Stimulated activated effector memory CD8-positive, alpha-beta T cell treated with anti-CD3 and anti-CD28 coated beads, Interleukin-12 subunit alpha, Interleukin-12 subunit beta, amount 100 ng/mL, for 72 hours (primary cell): Measurements from ENCODE around the gene CDK2AP2.
"Not testable (repeated sequence)": the region's sequence is repeated elsewhere in the genome, so short reads cannot be mapped to it uniquely, and the experiment has no call there.

Experiments used
- ATAC-seq: fragments of 150-1000 bp; cut with Tn5 transposase; 2 replicates; pipeline ENCODE4 v1.10.0; 2021
- DNase-seq, 2 donors: peaks; one replicate each; pipeline ENCODE4 v3.0.0; 2021 to 2022; ENCODE audit warnings: low spot score in 2 of 2
- H3K27ac Mint-ChIP-seq: one replicate; pipeline ENCODE4 v1.8.0; 2022; ENCODE audit warnings: mild to moderate bottlenecking, mixed read lengths
- H3K36me3 Mint-ChIP-seq: one replicate; pipeline ENCODE4 v1.8.0; 2022; ENCODE audit warnings: mild to moderate bottlenecking, mixed read lengths
- H3K4me1 Mint-ChIP-seq: one replicate; pipeline ENCODE4 v1.8.0; 2022; ENCODE audit warnings: mixed read lengths
- H3K4me3 Mint-ChIP-seq: one replicate; pipeline ENCODE4 v1.8.0; 2022; ENCODE audit warnings: mild to moderate bottlenecking, mixed read lengths
- H3K9me3 Mint-ChIP-seq: one replicate; pipeline ENCODE4 v1.8.0; 2022; ENCODE audit warnings: mixed read lengths

CDK2AP2 gene, protein sequence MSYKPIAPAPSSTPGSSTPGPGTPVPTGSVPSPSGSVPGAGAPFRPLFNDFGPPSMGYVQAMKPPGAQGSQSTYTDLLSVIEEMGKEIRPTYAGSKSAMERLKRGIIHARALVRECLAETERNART

DNA sequence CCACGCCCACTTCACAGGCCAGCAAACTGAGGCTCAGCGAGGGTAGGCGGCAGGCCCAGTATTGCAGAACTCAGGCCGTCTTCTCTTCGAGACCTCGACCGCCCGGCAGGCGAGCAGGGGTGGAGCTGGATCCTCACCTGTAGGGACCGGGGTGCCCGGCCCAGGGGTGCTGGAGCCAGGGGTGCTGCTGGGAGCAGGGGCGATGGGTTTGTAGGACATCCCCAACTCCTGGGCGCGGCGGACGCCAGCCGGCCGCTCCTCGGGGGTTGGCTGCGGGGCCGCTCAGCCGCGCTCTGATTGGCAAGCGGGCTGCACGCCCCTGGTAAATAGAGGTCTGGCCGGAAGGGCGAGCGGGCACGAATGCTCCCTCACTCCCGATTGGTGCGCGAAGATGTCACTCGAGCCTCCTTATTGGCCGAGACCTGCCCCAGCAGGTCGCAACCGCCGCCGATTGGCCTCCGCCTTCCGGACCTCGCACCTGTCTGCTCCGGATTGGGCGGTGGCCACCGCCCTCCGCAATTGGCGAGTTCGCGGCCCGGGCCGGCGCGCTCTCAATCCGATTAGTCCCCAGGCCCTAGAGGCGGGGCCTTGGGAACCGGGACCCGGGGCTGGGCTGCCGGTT lies at the start of gene CDK2AP2:
CDK2AP2 (minus strand) TSS at position 299 of the 622 bp plus-strand sequence; CDS start at position 219, 80 bp downstream.
- peaks cover 41% of the 10 kb centered on the region for H3K4me1 Mint-ChIP-seq
- ATAC-seq: peak; percentile 84
- no peaks in the 10 kb centered on the region for H3K9me3 Mint-ChIP-seq

DNA sequence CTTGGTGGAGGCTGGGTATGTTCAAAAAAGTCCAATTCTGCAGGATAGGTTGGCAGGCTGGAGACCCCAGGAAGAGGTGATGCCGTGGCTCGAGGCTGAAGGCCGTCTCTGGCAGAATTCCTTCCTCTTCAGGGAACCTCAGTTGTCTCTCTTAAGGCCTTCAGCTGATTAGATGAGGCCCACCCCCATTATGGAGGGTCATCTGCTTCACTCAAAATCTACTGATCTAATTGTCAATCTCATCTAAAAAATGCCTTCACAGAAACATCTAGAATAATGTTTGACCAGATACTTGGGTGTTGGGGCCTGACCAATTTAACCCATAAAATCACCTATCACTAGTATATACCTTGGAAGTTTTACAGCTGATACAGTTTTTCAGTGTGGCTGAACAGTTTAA lies 48.3 kb upstream of the CDK2AP2 start:
- H3K9me3 Mint-ChIP-seq: no peaks in the 10 kb centered on the region
- H3K4me3 Mint-ChIP-seq: no peak overlapping the region
- H3K36me3 Mint-ChIP-seq: no peaks in the 10 kb centered on the region
- H3K27ac Mint-ChIP-seq: no peak overlapping the region
- DNase-seq (no peak), ATAC-seq (no peak)
- H3K4me1 Mint-ChIP-seq: no peaks in the 10 kb centered on the region

More for the DNA sequence above, at the start of gene CDK2AP2:
- DNase-seq: peak; percentile 89 to 99
- Mint-ChIP-seq H3K36me3 (peaks cover 61% of the 10 kb centered on the region), H3K27ac (peak within 1 kb of the TSS; percentile 96), H3K4me3 (peak within 1 kb of the TSS; percentile 96)

DNA sequence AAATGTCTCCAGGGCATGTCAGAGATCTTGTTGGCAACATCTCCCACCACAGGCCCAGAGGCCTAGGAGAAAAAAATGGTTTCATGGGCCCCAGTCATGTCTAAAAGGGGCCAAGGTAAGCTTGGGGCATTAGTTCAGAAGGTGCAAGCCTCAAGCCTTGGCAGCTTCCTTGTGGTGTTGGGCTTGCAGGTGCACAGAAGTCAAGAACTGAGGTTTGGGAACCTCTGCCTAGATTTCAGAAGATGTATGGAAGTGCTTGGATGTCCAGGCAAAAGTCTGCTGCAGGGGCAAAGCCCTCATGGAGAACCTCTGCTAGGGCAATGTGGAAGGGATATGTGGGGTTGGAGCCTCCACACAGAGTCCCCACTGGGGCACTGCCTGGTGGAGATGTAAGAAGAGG lies 43.7 kb upstream of the CDK2AP2 start:
- DNase-seq, H3K4me3 Mint-ChIP-seq, ATAC-seq, H3K36me3 Mint-ChIP-seq, H3K9me3 Mint-ChIP-seq, H3K27ac Mint-ChIP-seq, H3K4me1 Mint-ChIP-seq: not testable (repeated sequence)

DNA sequence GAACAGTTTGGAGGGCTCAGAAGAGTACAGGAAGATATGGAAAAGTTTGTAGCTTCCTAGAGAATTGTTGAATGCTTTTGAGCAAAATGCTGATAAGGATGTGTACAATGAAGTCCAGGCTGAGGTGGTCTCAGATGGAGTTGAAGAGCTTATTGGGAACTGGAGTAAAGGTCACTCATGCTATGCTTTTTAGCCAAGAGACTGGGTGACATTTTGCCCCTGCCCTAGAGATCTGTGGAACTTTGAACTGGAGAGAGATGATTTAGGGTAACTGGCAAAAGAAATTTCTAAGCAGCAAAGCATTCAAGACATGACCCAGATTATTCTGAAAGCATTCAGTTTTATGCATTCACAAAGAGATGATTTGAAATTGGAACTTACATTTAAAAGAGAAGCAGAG lies 43.2 kb upstream of the CDK2AP2 start:
- no peaks in the 10 kb centered on the region for H3K4me1 Mint-ChIP-seq
- no peak for DNase-seq
- H3K9me3 Mint-ChIP-seq: no peaks in the 10 kb centered on the region
- ATAC-seq: no peak
- H3K36me3 Mint-ChIP-seq: no peaks in the 10 kb centered on the region
- no peak overlapping the region for H3K27ac Mint-ChIP-seq
- no peak overlapping the region for H3K4me3 Mint-ChIP-seq

DNA sequence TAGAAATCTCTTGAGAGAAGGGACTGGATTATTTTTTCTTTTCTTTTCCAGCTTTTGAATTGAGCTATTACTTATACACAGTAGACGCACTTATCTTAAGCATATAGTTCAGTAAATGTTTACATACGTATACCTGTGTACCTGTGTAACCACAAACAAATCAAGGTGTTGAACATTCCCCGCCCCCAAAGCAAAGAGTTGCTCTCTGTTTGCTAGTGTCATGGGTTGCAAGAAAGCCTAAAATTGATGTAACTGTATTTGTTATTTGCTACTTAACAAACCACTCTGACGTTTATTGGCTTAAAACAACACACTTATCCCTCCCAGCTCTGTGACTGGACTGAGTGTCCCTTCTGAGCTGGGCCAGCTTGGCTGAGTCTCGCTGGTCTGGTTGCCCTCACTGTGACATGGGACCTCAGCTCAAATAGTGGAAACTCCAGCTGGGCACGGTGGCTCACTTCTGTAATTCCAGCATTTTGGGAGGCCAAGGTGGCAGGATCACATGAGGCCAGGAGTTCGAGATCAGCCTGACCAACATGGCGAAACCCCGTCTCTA lies 40.7 kb upstream of the CDK2AP2 start:
- no peak overlapping the region for H3K27ac Mint-ChIP-seq
- no peaks in the 10 kb centered on the region for H3K4me1 Mint-ChIP-seq
- ATAC-seq (no peak), DNase-seq (no peak)
- H3K9me3 Mint-ChIP-seq: no peaks in the 10 kb centered on the region
- no peaks in the 10 kb centered on the region for H3K36me3 Mint-ChIP-seq
- no peak overlapping the region for H3K4me3 Mint-ChIP-seq

DNA sequence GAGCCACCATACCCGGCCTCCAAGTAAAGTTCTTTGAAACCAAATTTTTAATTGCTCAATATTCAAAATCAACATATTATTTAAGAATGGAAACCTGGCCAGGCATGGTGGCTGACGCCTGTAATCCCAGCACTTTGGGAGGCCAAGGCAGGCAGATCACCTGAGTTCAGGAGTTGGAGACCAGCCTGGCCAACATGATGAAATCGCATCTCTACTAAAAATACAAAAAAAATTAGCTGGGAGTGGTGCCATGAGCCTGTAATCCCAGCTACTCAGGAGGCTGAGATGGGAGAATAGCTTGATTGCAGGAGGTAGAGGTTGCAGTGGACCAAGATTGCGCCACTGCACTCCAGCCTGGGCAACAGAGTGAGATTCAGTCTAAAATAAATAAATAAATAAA lies 40.1 kb upstream of the CDK2AP2 start:
- not testable (repeated sequence) for H3K9me3 Mint-ChIP-seq, H3K27ac Mint-ChIP-seq, H3K36me3 Mint-ChIP-seq, H3K4me3 Mint-ChIP-seq, H3K4me1 Mint-ChIP-seq, ATAC-seq, DNase-seq

DNA sequence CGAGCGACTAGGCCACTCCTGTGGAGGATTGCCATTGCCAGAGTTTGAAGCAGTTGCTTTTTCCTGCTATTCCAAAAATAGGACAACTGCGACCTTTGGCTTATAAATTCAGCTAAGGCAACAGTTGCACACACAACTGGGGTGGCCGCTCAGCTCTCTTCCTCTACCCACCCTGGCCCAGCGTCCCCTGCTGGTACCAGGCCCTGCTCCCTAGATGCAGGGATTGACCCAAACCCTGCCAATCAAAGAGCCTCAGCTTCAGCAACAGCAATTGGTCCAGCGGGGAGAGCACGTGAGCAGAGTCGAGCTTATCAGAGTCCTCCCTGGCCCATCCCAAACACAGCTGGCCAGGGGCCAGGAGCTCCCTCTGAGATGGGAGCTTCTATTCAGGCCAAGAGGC lies 37.3 kb upstream of the CDK2AP2 start:
- DNase-seq (no peak), ATAC-seq (no peak)
- Mint-ChIP-seq H3K4me3 (no peak overlapping the region), H3K4me1 (no peaks in the 10 kb centered on the region), H3K36me3 (no peaks in the 10 kb centered on the region), H3K27ac (no peak overlapping the region), H3K9me3 (no peaks in the 10 kb centered on the region)

DNA sequence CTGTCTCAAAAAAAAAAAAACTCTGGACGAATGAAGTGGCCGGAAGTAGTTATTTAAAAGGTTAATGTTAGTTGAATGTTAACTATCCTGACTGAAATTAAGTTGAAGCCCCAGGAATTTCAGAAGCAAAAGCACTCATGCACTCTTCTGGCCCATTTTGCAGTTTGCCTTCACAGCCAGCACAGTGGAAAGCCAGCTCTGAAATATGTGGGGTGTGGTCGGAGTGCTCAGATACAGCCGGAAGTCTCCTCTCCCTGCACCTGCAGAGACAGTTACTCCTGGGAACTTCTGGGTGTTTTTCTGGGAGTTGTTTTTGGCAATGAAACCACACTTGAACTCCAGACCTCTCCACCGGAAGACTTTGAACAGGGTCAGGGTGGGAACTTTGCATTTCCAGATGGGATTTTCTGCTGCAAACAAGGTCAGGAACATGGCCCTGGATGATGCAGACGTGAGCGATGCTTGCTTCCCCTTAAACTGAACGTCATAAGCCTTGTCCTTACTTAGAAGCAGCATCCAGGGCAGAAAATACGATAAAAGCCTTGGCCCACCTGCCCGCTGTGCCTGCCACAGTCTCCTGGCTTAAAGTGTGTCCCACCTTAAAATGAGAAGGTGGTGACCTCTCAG lies 36.8 kb upstream of the CDK2AP2 start:
- ATAC-seq (no peak), DNase-seq (no peak)
- H3K4me3 Mint-ChIP-seq: no peak overlapping the region
- no peak overlapping the region for H3K27ac Mint-ChIP-seq
- no peaks in the 10 kb centered on the region for H3K4me1 Mint-ChIP-seq
- no peaks in the 10 kb centered on the region for H3K36me3 Mint-ChIP-seq
- no peaks in the 10 kb centered on the region for H3K9me3 Mint-ChIP-seq

DNA sequence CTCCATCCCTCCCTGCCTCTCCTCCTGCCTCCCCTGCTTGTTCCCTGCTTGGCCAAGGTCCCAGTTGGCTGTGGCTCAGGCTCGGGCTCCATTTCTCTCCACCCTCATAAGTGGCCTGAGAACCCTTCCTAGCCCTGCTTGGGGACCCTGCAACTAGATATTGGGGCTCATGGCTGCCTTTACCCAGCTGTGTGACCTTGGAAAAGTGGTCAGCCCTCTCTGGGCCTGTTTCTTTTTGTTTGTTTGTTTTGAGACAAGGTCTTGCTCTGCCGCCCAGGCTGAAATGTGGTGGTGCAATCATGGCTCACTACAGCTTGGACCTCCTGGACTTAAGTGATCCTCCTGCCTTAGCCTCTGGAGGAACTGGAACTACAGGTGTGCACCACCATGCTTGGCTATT lies 35.6 kb upstream of the CDK2AP2 start:
- Mint-ChIP-seq H3K36me3 (no peaks in the 10 kb centered on the region), H3K27ac (no peak overlapping the region), H3K4me1 (no peaks in the 10 kb centered on the region), H3K4me3 (no peak overlapping the region), H3K9me3 (no peaks in the 10 kb centered on the region)
- no peak for DNase-seq
- no peak for ATAC-seq

DNA sequence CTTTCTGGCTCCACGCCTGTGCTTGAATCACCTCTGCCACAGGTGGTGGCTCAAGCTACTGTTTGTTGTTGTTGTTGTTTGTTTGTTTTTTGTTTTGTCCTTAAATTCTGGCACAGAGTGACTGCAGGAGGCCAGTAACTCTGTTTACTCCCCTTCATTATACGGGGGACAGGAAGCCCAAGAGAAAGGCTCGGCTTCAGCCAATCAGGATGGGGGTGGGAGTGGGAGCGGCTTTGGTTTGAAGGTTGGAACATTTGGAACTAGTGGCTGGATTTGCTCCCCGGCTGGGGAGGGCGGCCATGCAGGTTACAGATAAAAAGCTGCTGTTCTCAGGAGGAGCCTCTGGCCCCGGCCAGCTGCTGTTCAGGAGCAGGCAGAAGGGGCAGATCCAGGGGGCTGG lies 35.0 kb upstream of the CDK2AP2 start:
- Mint-ChIP-seq H3K4me3 (no peak overlapping the region), H3K36me3 (no peaks in the 10 kb centered on the region), H3K4me1 (no peaks in the 10 kb centered on the region), H3K9me3 (no peaks in the 10 kb centered on the region), H3K27ac (no peak overlapping the region)
- DNase-seq (no peak), ATAC-seq (no peak)

DNA sequence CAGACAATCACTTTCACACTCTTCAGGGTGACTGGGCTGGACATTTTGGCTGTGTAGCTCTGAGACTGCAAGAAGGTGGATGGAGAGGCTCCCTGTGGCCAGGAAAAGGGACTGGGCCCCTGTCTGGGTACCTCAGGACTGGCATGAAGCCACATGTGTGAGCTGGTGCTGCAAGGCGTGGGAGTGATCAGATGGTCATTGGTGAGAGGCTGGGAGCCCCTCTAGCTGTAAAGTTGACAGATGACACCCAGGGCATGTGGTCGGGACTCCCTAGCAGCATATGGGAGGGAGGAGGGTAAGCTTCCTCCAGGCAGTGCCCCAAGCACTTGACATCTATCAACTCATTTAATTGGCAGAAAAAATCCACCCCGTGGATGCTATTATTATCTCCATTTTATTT lies 34.2 kb upstream of the CDK2AP2 start:
- DNase-seq: no peak
- H3K4me3 Mint-ChIP-seq: no peak overlapping the region
- no peaks in the 10 kb centered on the region for H3K4me1 Mint-ChIP-seq
- H3K27ac Mint-ChIP-seq: no peak overlapping the region
- ATAC-seq: no peak
- H3K9me3 Mint-ChIP-seq: no peaks in the 10 kb centered on the region
- no peaks in the 10 kb centered on the region for H3K36me3 Mint-ChIP-seq

DNA sequence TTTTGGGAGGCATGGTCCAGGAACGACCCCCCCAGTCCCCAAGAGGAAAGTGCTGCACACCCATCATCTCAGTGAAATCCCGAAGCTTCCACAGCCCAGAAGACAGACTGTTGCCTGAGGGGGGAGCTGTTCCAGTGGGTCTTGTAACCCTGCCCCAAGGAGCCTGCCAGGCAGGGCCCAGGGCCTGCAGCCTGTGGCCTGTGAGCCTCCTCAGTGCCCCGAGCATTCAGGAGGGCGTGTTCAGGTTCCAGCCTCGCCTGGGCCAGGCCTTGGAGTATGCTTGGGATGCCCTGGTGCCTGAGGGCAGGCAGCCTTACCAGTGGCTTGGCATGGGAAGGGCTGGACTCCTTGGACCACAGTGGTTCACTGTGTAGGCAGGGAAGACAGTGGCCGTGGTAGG lies 33.2 kb upstream of the CDK2AP2 start:
- Mint-ChIP-seq H3K4me1 (no peaks in the 10 kb centered on the region), H3K36me3 (no peaks in the 10 kb centered on the region), H3K27ac (no peak overlapping the region), H3K9me3 (no peaks in the 10 kb centered on the region), H3K4me3 (no peak overlapping the region)
- ATAC-seq: no peak
- no peak for DNase-seq

DNA sequence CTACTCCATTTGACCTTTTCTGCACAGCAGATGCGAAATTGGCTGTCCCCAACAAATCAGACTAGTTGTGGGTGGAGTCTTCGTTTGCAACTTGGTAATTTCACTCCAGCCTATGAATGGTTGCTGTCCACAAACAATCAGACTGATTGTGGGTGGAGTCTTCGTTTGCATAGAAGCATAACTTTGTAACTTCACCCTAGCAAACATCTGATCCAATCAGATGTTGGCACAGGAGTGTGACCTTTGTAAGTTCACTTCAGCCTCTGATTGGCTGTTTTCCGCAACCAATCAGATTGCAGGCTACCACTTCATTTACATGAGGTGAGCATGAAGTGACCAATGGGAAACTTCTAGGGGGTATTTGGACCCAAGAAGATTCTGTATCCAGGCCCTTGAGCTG lies 31.6 kb upstream of the CDK2AP2 start:
- ATAC-seq: no peak
- Mint-ChIP-seq H3K4me3 (no peak overlapping the region), H3K4me1 (no peaks in the 10 kb centered on the region), H3K27ac (no peak overlapping the region), H3K36me3 (no peaks in the 10 kb centered on the region), H3K9me3 (peaks cover 1% of the 10 kb centered on the region)
- DNase-seq: no peak

DNA sequence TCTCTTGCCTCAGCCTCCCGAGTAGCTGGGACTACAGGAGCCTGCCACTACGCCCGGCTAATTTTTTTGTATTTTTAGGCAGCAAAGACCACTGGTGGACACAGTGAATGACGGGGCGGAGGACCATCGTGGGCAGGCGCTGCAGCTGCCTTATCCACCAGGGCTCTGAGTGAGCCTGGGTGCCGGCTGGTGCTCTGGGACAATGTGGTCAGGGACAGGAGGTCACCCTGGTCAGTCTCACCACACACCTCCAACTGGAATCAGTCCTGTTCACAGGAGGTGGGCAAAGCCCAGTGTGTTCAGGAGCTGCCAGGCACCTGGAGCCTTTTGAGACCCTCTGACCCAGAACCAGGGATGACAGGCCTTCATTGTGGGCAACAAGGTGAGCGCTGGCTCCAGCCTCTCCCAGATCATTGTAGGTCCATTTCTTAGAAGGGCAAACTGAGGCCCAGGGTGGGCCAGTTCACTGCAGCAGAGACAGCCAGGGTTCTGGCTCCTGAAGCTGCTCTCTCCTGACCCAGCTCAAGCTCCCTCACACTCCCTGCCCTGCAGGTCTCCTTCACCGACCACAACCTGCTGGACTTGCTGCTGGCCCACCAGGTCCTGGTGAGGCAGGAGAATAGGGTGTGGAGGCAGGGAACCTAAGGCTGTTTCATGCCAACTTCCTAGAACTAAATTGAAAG lies 31.0 kb upstream of the CDK2AP2 start:
- Mint-ChIP-seq H3K9me3 (peaks cover 4% of the 10 kb centered on the region), H3K4me3 (no peak overlapping the region)
- no peak for ATAC-seq

DNA sequence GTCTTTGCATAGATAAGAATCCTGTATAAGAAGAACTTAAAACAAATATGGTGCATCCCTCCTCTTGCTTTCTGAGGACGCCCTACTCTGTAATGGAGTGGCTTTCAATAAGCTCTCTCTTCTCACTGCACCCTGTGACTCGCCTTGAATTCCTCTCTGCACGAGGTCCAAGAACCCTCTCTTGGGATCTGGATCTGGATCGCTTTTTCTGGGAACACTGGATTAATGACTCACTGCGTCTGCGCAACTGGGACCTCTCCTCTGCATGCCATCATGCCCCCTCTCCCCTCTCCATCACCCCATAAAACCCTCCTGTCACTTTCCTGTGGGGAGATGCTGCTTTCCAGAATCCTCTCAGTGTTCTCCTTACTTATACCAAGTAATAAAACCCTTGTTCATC lies 30.3 kb upstream of the CDK2AP2 start:
- no peak for ATAC-seq
- H3K36me3 Mint-ChIP-seq: no peaks in the 10 kb centered on the region
- peaks cover 7% of the 10 kb centered on the region for H3K9me3 Mint-ChIP-seq
- no peaks in the 10 kb centered on the region for H3K4me1 Mint-ChIP-seq
- no peak overlapping the region for H3K27ac Mint-ChIP-seq
- H3K4me3 Mint-ChIP-seq: no peak overlapping the region
- DNase-seq: no peak

More for the DNA sequence above, 31.0 kb upstream of the CDK2AP2 start:
- no peak for DNase-seq
- no peak overlapping the region for H3K27ac Mint-ChIP-seq
- H3K36me3 Mint-ChIP-seq: no peaks in the 10 kb centered on the region
- H3K4me1 Mint-ChIP-seq: no peaks in the 10 kb centered on the region

DNA sequence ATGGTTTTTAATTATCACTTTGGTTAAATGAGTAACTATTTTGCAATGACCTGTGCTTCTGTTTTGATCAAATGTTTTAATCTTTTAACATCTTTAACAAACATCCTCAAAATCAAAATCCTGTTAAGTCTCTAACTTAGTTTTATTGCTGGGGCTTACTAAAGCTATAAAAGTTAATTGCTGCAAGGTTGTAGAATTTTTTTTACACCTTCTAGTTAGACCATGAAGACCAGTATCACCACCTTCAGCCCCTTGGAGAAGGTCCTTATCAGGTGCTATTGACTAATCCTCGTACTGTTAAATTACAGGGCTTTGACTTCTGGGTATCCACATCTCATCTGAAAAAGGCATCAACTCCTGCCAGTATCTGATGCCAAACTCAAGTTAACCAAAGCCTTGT lies 27.6 kb upstream of the CDK2AP2 start:
- no peaks in the 10 kb centered on the region for H3K4me1 Mint-ChIP-seq

More for the DNA sequence above, 27.6 kb upstream of the CDK2AP2 start:
- H3K4me3 Mint-ChIP-seq: no peak overlapping the region
- peaks cover 7% of the 10 kb centered on the region for H3K9me3 Mint-ChIP-seq
- H3K36me3 Mint-ChIP-seq: no peaks in the 10 kb centered on the region
- H3K27ac Mint-ChIP-seq: no peak overlapping the region
- ATAC-seq: no peak
- no peak for DNase-seq
